IPS-NIHi7 (cell line): ENCODE data around the gene MOSMO.
"Not testable (repeated sequence)": the region's sequence is repeated elsewhere in the genome, so short reads cannot be mapped to it uniquely, and the experiment has no call there.

Source experiments
- DNase-seq: peaks from one replicate; pipeline ENCODE4 v3.0.0; 2012; ENCODE audit warnings: mixed read lengths; ENCODE audit errors: extremely low spot score

Gene MOSMO

DNA sequence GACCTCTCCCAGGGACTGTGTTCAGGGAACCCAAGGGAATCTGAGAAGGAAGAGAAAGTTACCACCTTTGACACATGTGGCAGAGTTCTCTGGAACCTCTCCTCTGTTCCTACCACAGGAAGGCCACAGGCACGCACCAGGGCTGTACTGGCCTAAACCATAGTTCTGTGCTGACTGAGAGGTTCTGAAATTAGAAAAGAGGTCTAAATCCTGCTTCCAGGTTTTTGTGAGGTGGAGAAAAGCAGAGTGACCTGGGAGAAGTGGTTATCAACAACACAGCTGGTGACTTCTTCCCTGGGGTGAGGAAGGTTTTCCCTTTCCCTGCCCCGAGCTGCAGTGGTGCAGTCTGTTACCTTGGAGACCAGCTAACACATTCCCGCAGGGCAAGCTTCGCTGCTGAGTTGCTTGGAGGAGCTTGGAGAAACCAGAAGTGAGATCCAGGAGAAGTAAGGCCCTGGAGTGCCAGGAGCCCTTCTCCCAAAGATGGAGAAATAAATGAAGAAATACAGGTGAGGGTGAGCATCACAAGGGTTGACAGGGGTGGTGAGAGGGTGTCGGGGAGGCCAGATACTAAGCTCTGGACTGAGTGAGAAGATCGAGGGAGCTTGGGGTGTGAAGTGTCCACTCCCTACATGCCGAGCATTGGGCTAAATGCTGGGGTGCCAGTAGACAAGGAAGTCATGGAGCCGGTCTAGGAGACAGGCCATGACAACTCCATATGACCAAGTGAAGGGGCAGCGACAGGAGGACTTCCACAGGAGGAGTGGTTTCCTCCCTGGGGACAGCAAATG is 84.4 kb downstream of the MOSMO start, which contains the start of gene VWA3A:
Gene VWA3A, plus strand, starts transcription at position 399 of the 791 bp plus-strand sequence. Its CDS starts 97 bp downstream, at position 496.
- peak; percentile 79 for DNase-seq

DNA sequence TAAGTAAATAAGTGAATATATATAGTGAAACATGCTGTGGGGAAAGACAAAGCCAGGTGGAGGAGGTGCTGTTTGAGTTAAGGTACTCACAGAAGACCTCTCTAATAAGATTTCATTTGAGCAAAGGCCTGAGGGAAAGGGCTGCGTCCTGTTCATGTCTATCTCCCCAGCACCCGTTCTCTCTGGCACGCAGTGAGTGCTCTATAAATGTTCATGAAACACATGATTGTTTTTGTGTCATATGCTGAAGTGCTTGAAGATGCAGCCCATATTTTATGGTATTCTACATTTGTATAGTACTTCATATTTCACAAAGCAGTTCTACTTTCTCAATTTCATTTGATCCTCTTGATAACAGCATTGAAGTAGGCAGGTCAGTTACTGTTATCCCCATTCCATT is 85.4 kb downstream of the MOSMO start:
- DNase-seq: no peak

DNA sequence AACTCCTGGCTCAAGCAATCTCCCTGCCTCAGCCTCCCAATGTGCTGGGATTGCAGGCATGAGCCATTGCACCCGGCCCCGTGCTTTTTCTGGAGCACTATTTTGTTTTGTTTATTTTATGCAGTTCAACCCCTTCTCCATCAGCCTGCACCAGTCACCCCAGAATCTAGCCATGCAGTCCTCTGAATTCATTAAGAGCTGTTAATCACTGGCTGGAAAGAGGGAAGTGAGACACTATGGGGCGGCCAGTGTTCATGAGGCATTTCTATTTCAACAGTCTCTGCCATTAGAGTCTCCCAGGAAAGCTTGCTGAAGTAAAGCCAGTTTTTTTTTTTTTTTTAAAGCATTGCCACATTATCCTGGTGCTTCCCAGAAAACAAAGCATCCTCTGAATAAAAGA is 86.1 kb downstream of the MOSMO start:
- no peak for DNase-seq

DNA sequence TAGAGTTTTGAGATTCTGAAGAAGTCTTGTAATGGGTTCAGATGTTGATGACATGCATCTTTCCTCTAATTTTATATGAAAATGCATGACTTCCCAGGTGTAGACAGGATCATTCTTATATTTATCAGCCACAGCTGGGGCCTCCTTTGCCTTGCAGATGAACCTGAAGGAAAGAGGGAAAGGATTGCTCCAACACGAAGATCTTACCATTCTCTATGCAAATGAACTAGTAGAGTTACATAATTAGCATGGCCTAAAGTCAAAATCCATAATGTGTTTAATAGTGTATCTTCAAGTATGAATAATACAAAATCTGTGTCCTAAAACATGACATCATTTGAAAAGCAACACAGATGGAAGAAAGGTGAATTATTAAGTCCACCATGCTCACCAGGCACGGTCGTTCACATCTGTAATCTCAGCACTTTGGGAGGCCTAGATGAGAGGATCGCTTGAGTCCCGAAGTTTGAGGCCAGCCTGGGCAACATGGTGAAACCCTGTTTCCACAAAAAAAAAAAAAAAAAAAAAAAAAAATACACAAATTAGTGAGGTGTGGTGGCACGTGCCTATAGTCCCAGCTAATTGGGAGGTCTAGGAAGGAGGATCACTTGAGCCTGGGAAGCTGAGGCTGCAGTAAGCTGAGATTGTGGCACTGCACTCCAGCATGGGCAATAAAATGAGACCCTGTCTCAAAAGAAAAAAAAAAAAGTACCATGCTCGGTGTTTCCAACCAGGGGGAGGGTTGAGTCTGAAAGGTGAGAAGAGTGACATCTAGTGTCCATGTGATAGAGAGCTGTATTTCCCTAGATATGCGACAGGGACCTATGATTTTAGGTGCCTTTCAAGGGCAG is 90.7 kb downstream of the MOSMO start:
- DNase-seq: peak; percentile 79

DNA sequence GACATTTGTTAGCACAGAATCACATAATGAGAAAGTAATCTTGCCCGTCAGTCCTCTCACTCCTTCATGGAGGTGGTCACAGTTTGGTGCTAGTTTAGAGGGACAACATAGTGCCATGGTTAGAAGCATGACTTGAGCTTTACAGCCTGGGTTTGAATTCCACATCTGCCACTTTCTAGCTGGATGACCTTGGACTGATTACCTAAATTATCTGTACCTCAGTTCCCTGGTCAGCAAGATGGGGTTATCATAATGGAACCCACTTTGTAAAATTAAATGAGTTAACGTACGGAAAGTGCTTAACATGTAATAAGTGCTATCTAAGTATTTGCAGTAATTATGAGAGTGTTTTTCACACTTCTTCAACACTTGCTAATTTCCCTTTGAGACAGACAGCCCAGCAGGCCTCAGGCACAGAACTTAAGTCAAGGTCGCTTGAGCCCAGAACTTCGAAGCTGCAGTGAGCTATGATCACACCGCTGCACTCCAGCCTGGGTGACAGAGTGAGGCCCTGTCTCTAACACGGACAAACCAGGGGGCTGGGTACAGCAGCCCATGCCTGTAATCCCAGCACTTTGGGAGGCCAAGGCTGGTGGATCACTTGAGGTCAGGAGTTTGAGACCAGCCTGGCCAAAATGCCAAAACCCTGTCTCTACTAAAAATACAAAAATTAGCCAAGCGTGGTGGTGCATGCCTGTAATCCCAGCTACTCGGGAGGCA is 91.5 kb downstream of the MOSMO start:
- DNase-seq: no peak

DNA sequence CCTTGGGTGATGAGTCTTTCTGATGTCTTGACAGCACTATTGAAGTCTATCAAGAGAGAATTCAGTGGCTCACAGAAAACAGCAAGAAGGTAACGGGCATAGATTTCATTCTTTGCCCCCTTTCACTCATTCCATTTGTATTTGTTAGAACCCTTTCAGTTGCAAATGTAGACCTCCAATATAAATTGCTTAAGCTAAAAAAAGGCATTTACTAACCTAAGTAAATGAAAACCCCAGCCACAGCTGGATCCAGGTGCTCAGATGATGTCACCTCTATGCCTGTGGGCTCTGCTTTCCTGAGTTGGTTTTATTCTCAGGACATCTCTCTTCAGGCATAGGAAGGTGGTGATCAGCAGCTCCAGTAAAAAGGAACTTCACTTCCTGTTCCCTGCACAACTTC is 95.5 kb downstream of the MOSMO start:
- no peak for DNase-seq

DNA sequence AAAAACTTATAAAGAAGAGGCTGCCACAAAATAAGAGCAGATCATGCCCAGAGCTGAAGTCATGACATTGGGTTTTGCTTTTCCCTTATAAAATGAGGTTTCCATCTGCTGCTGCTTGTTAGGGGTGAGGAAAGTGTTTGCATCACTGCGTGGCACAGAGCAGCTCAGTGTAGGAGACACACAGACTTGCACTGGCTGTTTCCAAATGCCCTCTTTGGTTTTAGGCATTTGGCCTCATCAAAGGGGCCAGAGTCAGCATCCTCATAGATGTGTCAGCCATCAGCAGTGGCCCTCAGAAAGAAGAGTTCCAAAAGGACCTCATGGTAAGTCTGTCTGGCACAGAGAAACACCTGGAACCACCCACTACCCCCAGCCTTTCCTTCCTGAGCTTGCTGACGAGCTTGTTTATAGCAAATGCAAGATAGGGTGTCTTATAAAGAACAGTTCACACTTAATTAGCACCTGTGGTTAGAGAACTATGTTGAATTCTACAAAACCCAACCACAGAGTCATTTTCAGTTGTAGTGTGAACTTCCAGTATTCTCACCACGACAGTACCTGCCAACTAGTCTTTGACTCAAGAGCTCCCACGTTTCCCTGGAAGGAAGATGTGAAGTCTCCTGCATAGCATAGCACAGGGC is 101.5 kb downstream of the MOSMO start:
- DNase-seq: no peak

DNA sequence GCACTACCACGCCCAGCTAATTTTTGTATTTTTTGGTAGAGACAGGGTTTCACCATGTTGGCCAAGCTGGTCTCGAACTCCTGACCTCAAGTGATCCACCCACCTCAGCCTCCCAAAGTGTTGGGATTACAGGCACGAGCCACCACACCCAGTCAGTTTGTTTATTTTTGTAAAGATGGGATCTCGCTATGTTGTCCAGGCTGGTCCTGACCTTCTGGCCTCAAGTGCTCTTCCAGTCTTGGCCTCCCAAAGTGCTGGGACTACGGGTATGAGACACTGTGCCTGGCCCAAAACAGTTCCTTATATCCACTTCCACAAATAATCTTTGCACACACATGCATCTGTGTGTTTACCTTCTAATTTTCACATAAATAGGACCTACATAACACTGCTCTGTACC is 103.7 kb downstream of the MOSMO start:
- not testable (repeated sequence) for DNase-seq

DNA sequence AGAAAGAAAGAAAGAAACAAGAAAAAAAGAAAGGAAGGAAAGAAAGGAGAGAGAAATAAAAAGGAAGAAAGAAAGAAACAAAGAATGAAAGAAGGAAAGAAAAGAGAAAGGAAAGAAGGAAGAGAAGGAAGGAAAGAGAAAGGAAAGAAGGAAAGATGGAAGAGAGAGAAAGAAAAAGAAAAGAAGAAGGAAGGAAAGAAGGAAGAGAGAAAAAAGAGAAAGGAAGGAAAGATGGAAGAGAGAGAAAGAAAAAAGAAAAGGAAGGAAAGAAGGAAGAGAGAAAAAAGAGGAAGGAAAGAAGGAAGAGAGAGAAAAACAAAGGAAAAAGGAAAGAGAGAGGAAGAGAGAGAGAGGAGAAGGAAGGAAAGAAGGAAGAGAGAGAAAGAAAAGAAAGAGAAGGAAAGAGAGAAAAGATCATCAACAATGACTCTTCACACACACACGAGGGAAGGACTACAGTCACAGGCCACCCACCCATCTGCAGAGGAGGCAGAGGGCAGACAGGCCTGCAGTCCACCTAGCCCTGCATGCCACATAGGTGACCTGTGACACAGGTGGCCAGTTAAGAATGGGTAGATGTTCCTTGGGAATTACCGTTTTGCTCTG is 108.3 kb downstream of the MOSMO start:
- DNase-seq: no peak

DNA sequence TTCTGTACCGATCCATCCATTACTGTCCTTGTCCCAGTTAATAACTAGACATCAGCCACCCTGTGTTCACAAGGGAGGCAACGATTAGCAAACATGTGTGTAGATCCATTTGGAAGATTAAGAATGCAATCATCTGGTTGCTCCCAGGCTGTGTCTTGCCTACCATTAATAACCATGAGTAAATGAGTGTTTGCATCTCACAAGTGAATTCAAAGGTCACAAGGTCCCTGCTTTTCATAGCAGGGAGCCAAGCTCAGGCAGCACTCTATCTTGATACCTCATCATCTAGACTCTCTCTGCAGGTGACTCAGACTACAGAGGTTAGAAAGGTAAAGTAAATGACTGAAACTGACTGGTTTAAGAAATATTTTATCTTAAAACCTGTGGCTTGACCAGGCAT is 109.7 kb downstream of the MOSMO start:
- no peak for DNase-seq

DNA sequence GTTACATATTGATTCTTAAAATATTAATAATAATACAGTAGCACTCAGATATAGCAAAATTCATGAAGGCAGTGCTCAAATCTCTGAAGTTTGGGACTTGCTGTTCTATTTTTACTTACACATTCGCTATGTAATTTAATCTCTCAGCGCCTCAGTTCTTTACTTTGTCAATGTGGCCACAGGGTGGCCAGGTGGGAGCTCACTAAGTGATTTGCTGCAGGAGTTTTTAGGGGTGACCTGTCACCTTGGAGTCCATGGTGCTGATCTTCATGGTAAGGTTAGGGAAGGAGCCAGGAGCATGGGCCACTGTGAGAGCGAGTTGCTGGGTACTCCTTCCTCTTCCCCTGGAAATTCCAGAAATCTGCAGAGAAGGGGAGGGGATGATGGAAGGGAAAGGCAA is 112.5 kb downstream of the MOSMO start:
- peak; percentile 23 for DNase-seq

DNA sequence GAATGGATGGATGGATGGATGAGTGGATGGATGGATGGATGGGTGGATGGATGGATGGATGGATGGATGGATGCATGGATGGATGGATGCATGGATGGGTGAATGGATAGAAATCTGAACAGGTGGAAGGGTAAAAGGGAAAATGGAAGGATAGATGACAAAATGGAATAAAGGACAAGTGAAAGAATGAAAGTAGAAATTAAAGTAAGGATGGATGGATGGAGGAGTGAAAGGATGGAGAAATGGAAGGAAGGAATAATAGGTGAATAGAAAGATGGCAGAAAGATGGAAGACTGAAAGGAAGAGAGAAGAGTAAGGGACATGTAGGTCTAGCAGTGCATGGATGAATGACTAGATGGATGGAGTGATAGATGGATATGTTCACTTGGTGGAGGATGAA is 114.3 kb downstream of the MOSMO start:
- no peak for DNase-seq

DNA sequence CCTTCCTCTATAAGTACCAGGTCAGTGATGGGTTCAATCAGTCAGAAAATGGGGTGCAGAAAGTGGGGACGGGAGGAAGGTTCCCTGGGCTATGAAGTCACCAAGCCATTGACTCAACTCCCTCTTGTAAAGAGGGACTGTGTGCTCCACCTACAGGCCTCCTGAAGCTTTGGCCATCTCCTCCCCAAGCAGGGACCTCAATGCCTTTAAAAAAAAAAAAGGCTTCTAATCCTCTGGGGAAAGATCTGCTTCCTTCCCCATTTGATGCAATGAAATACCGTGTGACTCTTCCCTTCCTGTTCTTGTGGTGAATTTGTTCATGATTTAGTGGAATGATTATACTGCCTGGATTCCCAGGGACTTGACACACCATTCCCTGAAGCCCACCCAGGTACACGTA is 115.2 kb downstream of the MOSMO start:
- peak; percentile 55 for DNase-seq

DNA sequence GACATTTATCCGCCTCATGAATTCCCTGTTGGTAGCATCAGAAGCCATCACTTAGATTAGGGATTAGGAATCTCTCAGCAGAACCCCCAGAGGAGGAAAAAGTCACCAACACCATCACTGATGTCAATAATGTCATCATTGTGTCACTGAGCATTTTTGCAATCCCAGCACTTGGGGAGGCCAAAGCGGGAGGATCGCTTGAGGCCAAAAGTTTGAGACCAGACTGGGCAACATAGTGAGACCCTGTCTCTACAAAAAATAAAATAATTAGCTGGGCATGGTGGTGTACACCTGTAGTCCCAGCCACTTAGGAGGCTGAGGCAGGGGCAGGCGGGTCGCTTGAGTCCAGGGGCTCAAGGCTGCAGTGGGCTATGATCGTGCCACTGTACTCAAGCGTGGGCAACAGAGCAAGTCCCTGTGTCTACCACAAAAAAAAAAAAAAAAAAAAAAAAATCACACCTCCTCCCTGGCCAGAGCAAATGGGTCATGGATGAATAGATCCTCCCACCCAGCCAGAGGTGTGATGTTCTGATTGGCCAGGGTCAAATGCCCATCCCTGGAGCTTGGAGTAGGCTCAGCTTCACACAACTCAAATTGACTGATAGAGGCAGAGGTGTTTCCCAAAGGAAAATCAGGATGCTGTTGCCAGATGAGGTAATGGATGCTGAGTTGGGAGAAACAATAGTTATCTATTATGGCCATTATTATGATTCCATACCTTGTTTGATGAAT is 116.0 kb downstream of the MOSMO start:
- peak; percentile 34 for DNase-seq

DNA sequence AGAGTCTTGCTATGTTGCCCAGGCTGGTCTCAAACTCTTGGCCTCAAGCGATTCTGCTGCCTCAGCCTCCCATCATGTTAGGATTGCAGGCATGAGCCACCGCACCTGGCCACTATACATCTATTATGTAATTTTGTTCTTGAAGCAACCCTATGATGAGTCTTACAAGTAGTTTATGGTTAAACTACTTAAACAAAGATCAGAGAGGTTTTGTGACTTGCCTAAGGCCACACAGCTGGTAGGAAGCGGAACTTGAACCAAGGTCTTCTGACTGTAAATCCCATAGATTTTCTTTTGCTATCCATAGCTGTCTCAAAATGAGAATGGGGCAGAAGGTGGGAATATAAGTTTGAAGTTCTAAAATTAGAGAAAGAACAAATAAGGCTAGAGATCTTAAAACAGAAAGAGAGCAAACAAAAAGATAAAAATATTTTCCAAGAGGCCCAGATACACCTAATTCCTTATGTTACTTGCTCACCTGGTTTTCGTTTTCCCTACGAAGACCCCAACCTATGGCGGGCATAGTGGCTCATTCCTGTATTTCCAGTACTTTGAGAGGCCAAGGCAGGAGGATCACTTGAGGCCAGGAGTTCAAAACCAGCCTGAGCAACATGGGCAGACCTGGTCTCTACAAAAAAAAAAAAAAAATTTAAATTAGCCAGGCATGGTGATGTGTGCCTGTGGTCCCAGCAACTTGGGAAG is 116.8 kb downstream of the MOSMO start:
- no peak for DNase-seq

DNA sequence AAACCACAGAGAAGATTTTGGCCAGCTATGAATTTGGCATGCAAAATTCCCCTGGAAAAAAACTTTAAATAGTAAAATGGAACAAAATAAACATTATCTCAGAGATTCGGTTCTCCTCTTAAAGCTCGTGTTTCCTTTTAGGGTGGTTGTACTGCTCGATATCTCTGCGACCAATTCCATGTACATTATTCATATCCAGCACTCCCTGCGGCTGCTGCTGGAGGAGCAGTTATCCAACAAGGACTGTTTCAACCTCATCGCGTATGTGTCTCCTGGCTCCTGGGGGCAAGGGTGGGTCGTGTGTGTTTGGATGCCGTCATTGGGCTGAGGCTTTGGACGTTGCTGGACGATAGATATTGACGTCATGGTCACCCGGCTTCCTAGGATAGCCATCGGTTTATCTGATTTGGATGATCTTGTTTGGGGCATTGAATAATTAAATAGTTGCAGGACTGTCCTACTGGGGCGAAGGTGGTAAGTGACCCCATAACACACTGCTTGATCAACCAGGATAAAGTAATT is 118.2 kb downstream of the MOSMO start:
- no peak for DNase-seq

DNA sequence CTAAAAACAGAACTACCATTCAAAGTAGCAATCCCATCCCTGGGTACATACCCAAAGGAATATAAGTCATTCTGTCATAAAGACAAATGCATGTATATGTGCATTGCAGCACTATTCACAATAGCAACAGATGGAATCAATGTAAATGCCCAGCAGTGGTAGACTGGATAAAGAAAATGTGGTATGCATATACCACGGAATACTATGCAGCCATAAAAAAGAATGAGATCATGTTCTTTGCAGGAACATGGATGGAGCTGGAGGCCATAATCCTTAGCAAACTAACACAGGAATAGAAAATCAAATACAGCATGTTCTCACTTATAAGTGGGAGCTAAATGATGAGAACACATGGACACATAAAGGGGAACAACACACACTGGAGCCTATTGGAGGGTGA is 120.6 kb downstream of the MOSMO start:
- not testable (repeated sequence) for DNase-seq

DNA sequence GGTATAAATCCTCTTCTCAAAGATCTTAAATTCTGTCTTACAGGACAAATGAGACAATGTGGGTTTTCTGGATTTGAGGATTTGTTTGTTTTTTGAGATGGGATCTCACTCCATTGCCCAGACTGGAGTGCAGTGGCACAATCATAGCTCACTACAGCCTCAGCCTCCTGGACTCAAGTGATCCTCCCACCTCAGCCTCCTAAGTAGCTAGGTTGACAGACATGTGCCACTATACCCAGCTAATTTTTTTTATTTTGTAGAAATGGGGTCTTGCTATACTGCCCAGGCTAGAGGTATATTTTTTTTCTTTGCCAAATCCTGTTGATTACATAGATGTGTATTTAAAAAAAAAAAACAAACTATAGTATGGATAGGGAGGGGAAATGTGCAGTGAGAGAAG is 122.6 kb downstream of the MOSMO start:
- no peak for DNase-seq

DNA sequence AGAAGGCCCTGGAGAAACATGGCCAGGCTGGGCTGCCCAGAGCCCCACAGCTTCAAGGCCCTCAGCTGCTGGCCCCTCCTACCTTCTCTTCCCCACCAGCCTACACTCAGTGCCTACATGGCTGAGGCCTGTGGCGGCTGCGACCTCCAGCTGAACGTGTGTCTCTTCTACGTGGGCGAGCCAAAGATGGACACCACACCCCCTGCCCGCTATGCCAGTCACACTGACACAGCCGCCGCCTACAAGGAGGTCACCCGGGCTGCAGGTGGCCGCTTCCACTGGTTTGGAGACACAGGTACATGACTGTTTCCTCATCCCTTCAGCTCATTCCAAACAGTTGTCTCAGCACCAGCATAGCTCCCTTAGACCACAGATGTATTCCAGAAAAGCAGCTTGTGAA is 124.9 kb downstream of the MOSMO start:
- DNase-seq: no peak
